ENCODE results near the gene SEMA3A. TPM values are rescaled to one million over a fixed set of nuclear protein-coding genes. Genes with fewer than 3 reads are reported as not detected.

Gene SEMA3A
- total and polyA plus RNA-seq, 2 experiments from 2014 or later = 19.8 to 46.4 TPM

GRCh38 chr7:83996879-83997278, 197.7 kb downstream of the SEMA3A start (continued):
- TF ChIP-seq REST (IDR thresholded peaks at IDR 0.05; ENCODE audit: unreplicated experiment) (no peak), POLR2AphosphoS5 (IDR thresholded peaks at IDR 0.05; ENCODE audit: low read depth) (no peak)

GRCh38 chr7:83987764-83988163, 206.8 kb downstream of the SEMA3A start:
- no peaks in the 10 kb centered on the region for H3K4me1 ChIP-seq (ENCODE audit: insufficient read depth)
- Mint-ChIP-seq H3K36me3 (ENCODE audit: low read depth) (peaks cover 8% of the 10 kb centered on the region; the same call in 2 of the 3 replicates), H3K27ac (no peak overlapping the region), H3K4me3 (no peak overlapping the region), H3K27me3 (ENCODE audit: insufficient read depth, low read depth, poor library complexity) (peaks cover 3% of the 10 kb centered on the region), H3K9me3 (peaks cover 3% of the 10 kb centered on the region; the same call in 2 of the 3 replicates), H3K4me1 (no peaks in the 10 kb centered on the region)
- no peak overlapping the region for H3K4me3 ChIP-seq
- H3K27me3 ChIP-seq (ENCODE audit: insufficient read depth) = no peaks in the 10 kb centered on the region
- ATAC-seq (no peak), DNase-seq (ENCODE audit: low spot score) (no peak)
- H4K20me1 ChIP-seq (replicated peaks; ENCODE audit: insufficient read depth) = no peaks in the 10 kb centered on the region
- no peak overlapping the region for H3K4me2 ChIP-seq
- H3K9me2 ChIP-seq (ENCODE audit: insufficient read depth) = no peaks in the 10 kb centered on the region
- H3K79me2 ChIP-seq (replicated peaks; ENCODE audit: insufficient read depth) = no peaks in the 10 kb centered on the region
- H3K36me3 ChIP-seq (ENCODE audit: insufficient read depth) = no peaks in the 10 kb centered on the region
- H2AFZ ChIP-seq = no peak overlapping the region
- H3K27ac ChIP-seq (ENCODE audit: low read depth) = 0 out of 2 replicates have a peak overlapping the region, but pooled peaks have one; percentile 42
- no peaks in the 10 kb centered on the region for H3F3A ChIP-seq (replicated peaks; ENCODE audit: low read depth)
- TF ChIP-seq CREB1 (CRISPR knock-in tag; IDR thresholded peaks at IDR 0.05; ENCODE audit: low read depth) = no peak
- TF ChIP-seq JUNB (IDR thresholded peaks at IDR 0.05; ENCODE audit: unreplicated experiment) = no peak
- no peak for TF ChIP-seq REST (IDR thresholded peaks at IDR 0.05; ENCODE audit: unreplicated experiment)
- no peak for TF ChIP-seq EZH2 (IDR thresholded peaks at IDR 0.05; ENCODE audit: low read depth, unreplicated experiment)
- no peak for TF ChIP-seq STAT1 (IDR thresholded peaks at IDR 0.05; ENCODE audit: unreplicated experiment)
- no peak for TF ChIP-seq CTCF (conservative IDR thresholded peaks at IDR 0.05; ENCODE audit: low read depth in 2 of 2)
- TF ChIP-seq POLR2AphosphoS5 (IDR thresholded peaks at IDR 0.05; ENCODE audit: low read depth) = no peak
- no peak for TF ChIP-seq EZH2phosphoT487 (IDR thresholded peaks at IDR 0.05; ENCODE audit: unreplicated experiment)
- TF ChIP-seq NANOG (IDR thresholded peaks at IDR 0.05; ENCODE audit: borderline replicate concordance) = no peak
- no peak for TF ChIP-seq ZNF462 (CRISPR knock-in tag; IDR thresholded peaks at IDR 0.05)
